ENCODE results near the gene ZNF717. TPM values are rescaled to one million over a fixed set of nuclear protein-coding genes. Genes with fewer than 3 reads are reported as not detected.

Gene ZNF717
- total RNA-seq, 4 donors from 2014 or later, result 6.3 to 15.0 (median 11.8) TPM

- TF ChIP-seq EP300 (IDR thresholded peaks at IDR 0.05) (no peak), POLR2A (IDR thresholded peaks at IDR 0.05; ENCODE audit: low read depth) (no peak), CTCF (IDR thresholded peaks at IDR 0.05) (no peak)
- DNase-seq (ENCODE audit: extremely low spot score), result no peak
- 95% methylated on average over 2 of the region's 2 CpGs for WGBS
- intact Hi-C loops (cut with DNase I), result no loop called here
- Histone ChIP-seq H3K27ac (replicated peaks in 1 of 4) (no peak overlapping the region), H3K4me1 (no peaks in the 10 kb centered on the region), H3K9me3 (peaks cover 0 to 95% (median 93%) of the 10 kb centered on the region in 4 donors), H3K4me3 (no peak overlapping the region), H3K36me3 (peaks cover 9 to 39% (median 30%) of the 10 kb centered on the region in 4 donors), H3K27me3 (no peaks in the 10 kb centered on the region)
Observed at GRCh38 chr3:75727985-75728384, 57.4 kb downstream of the ZNF717 start.

GRCh38 chr3:75692061-75692460 is 93.3 kb downstream of the ZNF717 start:
- Histone ChIP-seq H3K27ac (replicated peaks in 1 of 4) (no peak overlapping the region), H3K4me1 (no peaks in the 10 kb centered on the region), H3K27me3 (no peaks in the 10 kb centered on the region), H3K4me3 (no peak overlapping the region), H3K9me3 (peaks cover 0 to 8% (median 3%) of the 10 kb centered on the region in 4 donors), H3K36me3 (peaks cover 0 to under 1% (median 0%) of the 10 kb centered on the region in 4 donors)
- intact Hi-C loops (cut with DNase I), result no loop called here
- no peak for DNase-seq (ENCODE audit: extremely low spot score)
- no peak for TF ChIP-seq CTCF (IDR thresholded peaks at IDR 0.05)
- no peak for TF ChIP-seq EP300 (IDR thresholded peaks at IDR 0.05)
- no peak for TF ChIP-seq POLR2A (IDR thresholded peaks at IDR 0.05; ENCODE audit: low read depth)
- no peak for TF ChIP-seq POLR2AphosphoS5 (IDR thresholded peaks at IDR 0.05)
- 64% methylated on average over 2 of the region's 2 CpGs for WGBS

- Histone ChIP-seq H3K36me3 (peaks cover 0 to 4% (median 0%) of the 10 kb centered on the region in 4 donors), H3K27ac (replicated peaks in 1 of 4) (no peak overlapping the region), H3K4me3 (no peak overlapping the region), H3K4me1 (no peaks in the 10 kb centered on the region), H3K9me3 (peaks cover 0 to 26% (median 8%) of the 10 kb centered on the region in 4 donors), H3K27me3 (no peaks in the 10 kb centered on the region)
- WGBS, result 80% methylated on average over 7 of the region's 9 CpGs
- intact Hi-C loops (cut with DNase I), result no loop called here
- no peak for DNase-seq (ENCODE audit: extremely low spot score)
- TF ChIP-seq POLR2AphosphoS5 (IDR thresholded peaks at IDR 0.05) (no peak), CTCF (IDR thresholded peaks at IDR 0.05) (no peak), EP300 (IDR thresholded peaks at IDR 0.05) (no peak), POLR2A (IDR thresholded peaks at IDR 0.05; ENCODE audit: low read depth) (no peak)
Observed at GRCh38 chr3:75687323-75687722, 98.0 kb downstream of the ZNF717 start.

Small RNAs within 50 kb of the gene (small RNA-seq; reads per million reads assigned to genes)
- 0 reads per million in 3 donors for gene MIR4273

Other genes starting within 250 kb of the ZNF717 start
- gene FRG2C, start 121.2 kb downstream of the ZNF717 start, total RNA-seq, result not detected

All from esophagus muscularis mucosa (tissue), 4 donors.